NCI-H2196 (cell line): Measurements from ENCODE around the gene SNUPN.
A peak's percentile ranks its signal among the peaks of the same experiment; 100 is the strongest.
"Not testable (repeated sequence)": the region's sequence is repeated elsewhere in the genome, so short reads cannot be mapped to it uniquely, and the experiment has no call there.

Experiments used
- DNase-seq: peaks from one replicate; lab custom pipeline; 2025; ENCODE audit not compliant: unreplicated experiment; lab: John Stamatoyannopoulos, UW

The SNUPN gene

DNA sequence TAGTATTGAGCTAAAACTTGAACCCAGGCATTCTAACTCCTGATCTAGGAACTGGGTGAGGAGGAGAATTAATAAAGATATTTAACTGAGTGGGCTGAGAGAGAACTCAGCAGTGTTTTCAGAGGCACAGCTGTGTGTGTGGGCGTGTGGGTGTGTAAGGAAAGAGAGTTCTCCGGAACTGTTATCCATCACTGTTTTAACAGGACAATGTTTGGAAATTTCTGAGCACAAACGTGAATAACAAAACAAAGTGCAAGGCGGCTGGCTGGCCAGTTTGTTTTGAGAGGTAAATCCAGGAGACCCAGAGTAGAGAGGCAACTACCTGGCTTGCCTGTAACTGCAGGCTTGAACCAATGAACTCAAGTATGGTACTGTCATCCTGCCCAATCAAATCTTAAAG lies 41.4 kb downstream of the SNUPN start:
- DNase-seq = no peak

DNA sequence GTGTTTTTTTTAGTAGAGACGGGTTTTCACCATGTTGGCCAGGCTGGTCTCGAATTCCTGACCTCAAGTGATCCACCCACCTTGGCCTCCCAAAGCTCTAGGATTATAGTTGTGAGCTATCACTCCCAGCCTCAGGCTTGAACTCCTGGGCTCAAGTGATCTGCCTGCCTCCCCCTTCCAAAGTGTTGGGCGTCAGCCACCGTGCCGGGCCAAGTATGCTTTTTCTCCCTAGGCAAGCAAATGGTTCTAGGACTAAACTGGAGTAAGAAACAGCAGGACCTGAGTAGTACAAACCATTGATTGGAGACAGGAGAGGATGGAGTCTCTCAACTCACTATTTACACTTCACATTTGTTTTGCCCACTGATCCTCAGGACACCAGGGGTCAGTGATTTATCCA lies 41.8 kb downstream of the SNUPN start:
- DNase-seq = no peak

DNA sequence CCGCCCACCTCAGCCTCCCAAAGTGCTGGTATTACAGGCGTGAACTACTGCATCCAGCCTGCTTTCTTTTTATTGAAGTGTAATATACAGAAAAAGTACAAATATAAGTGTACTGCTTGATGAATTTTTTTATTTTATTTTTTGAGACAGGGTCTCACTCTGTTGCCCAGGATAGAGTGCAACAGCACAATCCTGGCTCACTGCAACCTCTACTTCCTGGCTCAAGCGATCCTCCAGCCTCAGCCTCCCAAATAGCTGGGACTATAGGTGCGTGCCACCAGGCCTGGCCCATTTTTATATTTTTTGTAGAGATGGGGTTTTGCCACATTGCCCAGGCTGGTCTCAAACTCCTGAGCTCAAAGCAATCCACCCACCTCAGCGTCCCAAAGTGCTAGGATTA lies 42.6 kb downstream of the SNUPN start:
- DNase-seq = not testable (repeated sequence)

DNA sequence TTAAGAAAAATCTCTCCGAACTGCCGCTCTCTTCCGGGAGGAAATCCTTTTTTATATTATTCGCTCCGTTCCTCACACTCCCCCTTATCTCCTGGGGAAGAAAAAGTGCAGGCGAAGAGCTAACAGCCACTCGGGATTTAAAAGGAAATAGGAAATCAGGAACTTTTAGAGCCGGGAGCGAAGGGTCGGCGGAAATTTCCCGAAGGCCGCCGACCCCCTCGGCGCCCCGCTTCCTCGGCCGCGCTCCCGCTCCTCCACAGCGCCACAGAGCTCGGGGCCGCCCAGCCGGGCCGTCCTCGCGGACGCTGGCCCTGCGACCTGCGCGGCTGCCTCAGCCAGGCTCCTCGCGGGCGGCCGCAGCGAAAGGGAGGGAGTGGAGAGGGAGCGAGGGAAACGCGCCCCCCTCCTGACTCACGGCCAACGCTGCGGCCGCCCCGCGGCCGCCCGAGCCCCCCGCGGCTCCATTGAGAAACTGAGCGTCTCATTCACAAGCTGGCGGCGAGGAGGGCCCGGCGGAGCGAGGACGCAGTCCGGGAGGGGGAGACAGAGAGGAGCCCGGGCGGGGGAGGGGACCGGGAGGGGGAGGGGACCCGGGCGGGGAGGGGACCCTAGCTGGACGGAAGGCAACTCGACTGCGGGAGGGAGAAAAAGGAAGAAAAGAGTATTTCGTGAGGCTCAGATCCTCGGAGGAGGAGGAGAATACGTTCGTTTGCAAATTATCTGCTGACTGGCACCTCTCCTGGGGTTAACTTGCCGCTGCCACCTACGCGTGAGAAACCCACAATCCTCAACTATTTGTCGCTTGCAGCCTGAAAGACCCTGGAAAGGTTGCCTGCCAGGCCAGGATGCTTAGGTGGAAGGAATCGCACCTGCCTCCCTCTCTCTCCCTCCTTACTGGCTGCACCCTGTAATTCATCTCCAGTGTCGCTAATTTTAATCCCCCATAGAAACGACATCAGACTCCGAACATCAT lies 46.3 kb downstream of the SNUPN start, which contains the start of gene PTPN9:
Gene PTPN9 (minus strand): TSS at position 368 of the 973 bp plus-strand sequence. CDS start 539 bp downstream, outside the sequence.
- DNase-seq = peak; percentile 58

DNA sequence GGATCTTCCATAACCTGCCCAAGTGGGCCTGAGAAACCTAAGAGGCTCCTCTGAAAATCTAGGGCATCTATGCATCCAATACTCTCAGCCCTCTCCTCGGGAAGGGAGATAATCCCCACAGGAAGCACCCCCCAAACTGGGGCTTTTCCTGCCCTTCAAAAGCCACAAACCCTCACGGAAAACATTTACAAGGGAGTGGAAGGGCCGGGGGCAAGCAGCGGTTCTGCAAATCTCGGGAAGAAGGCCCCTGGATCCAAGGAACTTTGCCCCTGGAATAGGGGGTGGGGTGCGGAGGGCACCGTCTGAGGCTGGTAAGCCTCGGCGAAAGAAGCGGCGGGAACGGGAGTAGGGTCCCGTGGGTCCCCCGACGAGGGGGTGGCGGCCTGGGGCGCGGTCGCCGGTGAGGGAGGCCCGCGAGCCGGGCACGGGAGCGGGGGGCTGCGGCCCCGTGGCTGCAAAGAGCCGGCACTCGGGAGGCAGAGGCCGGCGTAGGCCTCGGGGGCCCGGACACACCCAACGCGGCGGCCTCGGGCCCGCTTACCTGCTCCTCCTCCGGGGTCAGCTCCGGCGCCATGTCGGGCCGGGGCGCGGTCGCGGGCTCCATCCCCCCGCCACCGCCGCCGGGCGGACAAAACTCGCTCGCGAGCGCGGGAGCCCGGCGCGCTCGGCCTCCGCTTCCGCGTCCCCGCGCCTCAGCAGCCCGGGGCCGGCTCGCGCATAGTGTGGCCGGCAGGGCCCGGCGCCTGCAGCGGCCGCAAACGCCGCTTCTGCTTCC lies 47.2 kb downstream of the SNUPN start:
- DNase-seq = no peak

DNA sequence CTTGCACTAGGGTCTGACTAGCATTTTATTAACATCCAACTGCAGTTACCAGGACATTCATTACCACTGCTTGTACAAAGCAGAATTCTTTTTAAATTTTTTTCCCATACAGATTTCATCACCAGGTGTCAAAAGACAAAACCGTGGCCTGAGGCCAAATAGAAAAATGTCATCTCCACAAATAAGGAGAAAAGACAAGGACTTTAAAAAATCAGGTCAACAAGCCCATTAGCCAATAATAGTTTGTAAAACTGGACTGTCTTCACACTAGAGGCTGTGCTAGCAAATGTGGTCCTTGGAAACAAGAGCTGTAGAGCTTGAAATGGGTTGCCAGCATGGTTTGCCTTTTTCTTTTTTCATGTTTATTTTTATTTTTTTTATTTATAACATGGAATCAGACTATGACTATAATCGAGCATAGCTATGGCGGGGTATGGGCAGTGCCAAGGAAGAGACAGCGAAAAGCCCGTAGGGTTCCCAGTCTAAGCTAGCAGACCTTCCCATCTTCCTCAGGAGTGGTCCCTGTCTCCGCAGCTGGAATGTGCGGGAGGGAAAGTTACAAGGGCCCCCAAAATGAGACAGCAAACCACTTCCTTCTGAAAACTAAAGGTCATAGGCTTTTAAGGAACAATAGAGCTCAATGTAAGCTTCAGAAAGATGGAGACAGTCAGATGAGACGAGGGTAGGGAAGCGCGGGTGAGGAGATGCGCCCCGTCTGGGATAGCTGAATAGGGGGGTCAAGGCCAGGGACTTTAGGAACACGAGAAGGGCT lies 47.9 kb downstream of the SNUPN start:
- no peak for DNase-seq

DNA sequence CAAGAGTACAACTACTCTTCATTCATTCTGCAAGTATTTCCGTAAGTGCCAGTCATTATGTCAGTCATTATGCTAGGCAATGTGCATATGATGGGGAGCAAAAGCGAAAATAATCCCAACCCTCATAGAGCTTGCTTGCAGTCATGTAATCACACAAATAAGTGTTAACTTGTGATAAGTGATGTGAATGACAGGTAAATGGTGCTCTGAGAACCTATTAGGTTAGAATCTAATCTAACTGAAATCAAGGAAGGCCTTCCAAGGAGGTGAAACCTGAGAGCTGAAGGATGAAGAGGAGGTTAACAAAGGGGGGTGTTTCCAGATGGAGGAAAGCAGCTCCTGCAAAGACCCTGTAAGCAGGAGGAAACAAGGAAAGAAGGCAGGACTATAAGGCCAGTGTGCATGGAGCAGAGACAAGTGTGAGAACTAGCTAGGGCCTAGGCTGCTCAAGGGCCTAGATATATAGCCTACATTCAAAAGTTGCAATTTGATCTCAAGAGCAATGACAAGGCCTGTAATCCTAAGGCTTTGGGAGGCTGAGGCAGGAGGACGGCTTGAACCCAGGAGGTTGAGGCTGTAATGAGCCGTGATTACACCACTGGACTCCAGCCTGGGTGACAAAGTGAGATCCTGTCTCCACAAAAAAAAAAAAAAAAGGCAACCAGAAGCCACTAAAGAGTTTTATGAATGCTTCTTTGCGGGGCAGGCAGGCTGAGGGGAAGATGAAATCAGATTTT lies 51.7 kb downstream of the SNUPN start:
- DNase-seq = no peak

DNA sequence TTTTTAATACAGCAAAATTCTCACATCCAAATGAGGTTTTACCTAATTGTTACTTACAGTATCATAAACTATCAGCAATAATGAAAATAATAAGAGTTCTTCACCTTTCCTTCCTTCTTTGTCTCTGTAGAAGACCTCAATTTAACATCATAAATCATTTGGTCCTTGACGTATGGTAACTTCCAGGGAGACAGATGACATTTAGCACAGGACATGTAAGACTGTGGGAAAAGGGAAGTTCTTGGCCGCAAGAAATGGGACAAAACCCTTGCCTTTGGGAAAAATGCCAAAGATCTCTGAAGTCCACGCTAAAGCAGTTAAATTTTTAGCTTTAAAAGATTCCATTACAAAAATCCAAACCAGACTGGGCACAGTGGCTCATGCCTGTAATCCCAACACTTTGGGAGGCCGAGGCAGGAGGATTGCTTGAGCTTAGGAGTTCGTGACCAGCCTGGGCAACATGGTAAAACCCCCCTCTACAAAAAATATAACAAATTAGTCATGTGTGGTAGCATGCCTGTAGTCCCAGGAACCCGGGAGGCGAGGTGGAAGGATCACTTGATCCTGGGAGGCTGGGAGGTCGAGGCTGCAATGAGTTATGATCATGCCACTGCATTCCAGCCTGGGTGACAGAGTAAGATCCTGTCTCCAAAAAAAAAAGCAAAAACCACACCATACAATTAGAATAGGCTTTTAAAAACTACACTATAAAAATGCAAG lies 55.2 kb downstream of the SNUPN start:
- DNase-seq = no peak

DNA sequence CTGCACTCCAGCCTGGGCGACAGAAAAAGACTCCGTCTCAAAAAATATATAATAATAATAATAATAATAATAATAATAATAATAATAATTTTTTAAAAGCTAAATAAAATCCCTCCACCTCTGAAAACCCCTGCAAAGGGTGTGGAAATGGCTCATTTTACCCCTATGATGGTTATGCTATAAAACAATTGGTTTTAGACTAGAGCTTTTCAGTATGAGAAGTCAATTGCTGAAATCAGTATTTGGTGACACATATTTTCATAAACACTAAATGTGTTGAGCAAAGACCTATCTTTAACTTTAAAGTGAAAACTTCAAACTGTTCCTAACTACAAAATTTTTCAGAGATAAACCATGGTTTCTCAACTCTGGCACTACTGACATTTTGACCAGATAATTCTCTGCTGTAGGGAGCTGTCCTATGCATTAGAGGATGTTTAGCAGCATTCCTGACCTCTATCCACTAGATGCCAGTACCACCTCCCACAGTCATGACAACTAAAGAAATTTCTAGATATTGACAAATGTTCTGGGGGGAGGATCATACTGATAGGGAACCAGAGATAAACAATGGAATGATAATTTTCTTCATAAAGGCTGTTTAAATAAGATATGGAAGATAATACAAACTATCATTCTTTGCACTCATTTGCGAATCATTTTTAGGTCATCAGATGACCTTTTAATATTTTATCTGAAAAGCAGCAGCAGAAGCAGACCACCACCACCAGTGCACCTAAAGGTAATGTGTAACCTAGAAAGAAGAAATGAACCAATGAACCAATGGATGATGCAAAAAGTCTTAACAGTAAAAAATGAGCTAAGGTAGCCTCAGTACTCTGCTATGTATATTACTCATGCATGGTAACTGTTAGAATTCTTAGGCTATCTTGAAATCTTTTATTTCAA lies 60.2 kb downstream of the SNUPN start:
- no peak for DNase-seq

DNA sequence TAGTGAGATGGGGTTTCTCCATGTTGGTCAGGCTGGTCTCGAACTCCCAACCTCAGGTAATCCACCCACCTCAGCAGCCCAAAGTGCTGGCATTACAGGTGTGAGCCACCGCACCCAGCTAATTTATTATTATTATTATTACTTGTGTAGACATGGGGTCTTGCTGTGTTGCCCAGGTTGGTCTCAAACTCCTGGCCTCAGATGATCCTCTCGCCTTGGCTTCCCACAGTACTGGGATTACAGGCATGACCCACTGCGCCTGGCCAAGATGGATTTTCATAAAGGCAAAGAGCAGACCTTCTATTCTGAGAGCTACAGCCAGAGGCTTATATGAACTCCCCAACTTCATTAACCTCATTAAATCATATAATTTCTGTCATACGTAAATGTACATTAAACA lies 63.6 kb downstream of the SNUPN start:
- no peak for DNase-seq

DNA sequence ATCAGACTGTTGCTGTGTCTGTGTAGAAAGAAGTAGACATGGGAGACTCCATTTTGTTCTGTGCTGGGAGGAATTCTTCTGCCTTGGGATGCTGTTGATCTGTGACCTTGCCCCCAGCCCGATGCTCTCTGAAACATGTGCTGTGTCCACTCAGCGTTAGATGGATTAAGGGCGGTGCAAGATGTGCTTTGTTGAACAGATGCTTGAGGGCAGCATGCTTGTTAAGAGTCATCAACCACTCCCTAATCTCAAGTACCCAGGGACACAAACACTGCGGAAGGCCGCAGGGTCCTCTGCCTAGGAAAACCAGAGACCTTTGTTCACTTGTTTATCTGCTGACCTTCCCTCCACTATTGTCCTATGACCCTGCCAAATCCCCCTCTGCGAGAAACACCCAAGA lies 66.2 kb downstream of the SNUPN start:
- not testable (repeated sequence) for DNase-seq

DNA sequence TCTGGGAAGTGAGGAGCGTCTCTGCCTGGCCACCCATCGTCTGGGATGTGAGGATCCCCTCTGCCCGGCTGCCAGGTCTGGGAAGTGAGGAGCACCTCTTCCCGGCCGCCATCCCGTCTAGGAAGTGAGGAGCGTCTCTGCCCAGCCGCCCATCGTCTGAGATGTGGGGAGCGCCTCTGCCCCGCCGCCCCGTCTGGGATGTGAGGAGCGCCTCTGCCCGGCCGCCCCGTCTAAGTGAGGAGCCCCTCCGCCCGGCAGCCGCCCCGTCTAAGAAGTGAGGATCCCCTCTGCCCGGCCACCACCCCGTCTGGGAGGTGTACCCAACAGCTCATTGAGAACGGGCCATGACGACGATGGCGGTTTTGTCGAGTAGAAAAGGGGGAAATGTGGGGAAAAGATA lies 66.6 kb downstream of the SNUPN start:
- DNase-seq = not testable (repeated sequence)

DNA sequence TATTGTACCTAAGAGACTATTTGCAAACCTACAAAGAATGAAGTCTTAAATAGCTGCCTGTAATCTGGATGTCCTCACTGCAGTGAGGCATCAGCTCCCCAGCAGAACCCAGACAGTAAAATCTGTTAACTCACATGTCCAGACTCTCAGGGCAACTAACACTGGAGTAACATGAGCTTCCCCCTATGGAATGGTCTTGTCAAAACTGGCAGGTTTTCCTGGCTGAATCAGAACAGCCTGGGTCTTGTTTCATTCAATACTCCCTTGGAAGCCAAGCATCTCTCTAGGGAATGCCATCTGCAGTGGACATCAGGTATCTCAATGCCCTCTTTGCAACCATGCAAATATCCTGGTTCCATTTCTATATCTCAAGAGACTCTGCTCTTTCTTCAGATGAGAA lies 70.8 kb downstream of the SNUPN start:
- DNase-seq = no peak

DNA sequence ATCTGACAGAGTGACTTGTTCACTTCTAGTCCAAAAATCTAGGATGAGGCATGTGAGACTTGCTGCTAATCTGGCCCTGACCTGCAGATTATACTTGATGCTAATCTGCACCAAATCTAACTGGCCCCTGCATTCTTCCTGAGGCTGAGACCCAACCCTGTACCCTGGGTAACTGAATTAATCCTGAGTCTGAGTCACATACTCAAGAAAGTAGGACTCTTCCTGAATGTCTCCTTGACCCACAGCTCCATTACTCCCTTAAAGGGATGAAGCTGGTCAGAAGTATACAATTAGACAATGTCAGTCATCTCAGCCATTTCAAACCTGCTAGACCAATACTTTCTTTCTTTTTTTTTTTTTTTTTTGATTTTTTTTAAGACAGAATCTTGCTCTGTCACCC lies 71.9 kb downstream of the SNUPN start:
- no peak for DNase-seq

DNA sequence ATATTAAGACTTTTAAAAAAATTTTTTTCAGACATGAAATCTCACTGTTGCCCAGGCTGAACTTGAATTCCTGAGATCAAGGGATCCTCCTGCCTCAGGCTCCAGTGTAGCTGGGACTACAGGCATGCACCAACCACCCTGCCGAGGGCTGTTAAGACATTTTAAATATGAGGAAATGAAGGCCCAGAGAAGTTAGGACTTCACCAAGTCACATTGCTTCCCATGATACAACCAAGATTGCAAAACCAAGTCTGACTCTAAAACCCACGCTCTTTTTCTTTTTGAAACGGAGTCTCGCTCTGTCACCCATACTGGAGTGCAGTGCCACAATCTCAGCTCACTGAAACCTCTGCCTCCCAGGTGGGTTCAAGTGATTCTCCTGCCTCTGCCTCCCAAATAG lies 74.4 kb downstream of the SNUPN start:
- DNase-seq = no peak
